OCI-LY1 (cell line): Measurements from ENCODE around the gene HSF5.

Source experiments
- H2AFZ ChIP-seq: fragments of 200-600 bp; sonication (generic), shearing (Covaris generic); 2 replicates; pipeline ENCODE4 v1.6.0; 2014; ENCODE audit warnings: antibody characterized with exemption, mild to moderate bottlenecking, low read length
- H3F3A ChIP-seq: fragments of 200-600 bp; sonication (generic), shearing (Covaris generic); 2 replicates; pipeline ENCODE4 v1.6.0; 2014; ENCODE audit warnings: mild to moderate bottlenecking, antibody characterized with exemption, low read length, moderate library complexity; ENCODE audit not compliant: insufficient read depth
- H3K27ac ChIP-seq: fragments of 200-600 bp; sonication (generic); 2 replicates; pipeline ENCODE4 v1.5.1; 2014; ENCODE audit warnings: low read length, mixed run types, mild to moderate bottlenecking, low read depth; ENCODE audit not compliant: poor library complexity, severe bottlenecking
- H3K27me3 ChIP-seq: fragments of 200-600 bp; sonication (generic); 2 replicates; pipeline ENCODE4 v1.6.0; 2014; ENCODE audit warnings: antibody characterized with exemption, mild to moderate bottlenecking, low read length, moderate library complexity; ENCODE audit not compliant: insufficient read depth
- H3K36me3 ChIP-seq: fragments of 200-600 bp; sonication (generic); 2 replicates; pipeline ENCODE4 v1.6.1; 2014; ENCODE audit warnings: mild to moderate bottlenecking, antibody characterized with exemption, low read length, moderate library complexity, mixed read lengths; ENCODE audit not compliant: insufficient read depth
- H3K4me1 ChIP-seq: fragments of 200-600 bp; sonication (generic); 2 replicates; pipeline ENCODE4 v1.5.1; 2014; ENCODE audit warnings: mild to moderate bottlenecking, low read length, moderate library complexity; ENCODE audit not compliant: insufficient read depth, severe bottlenecking
- H3K4me2 ChIP-seq: fragments of 200-600 bp; sonication (generic), shearing (Covaris generic); 2 replicates; pipeline ENCODE4 v1.6.1; 2014; ENCODE audit warnings: low read length
- H3K4me3 ChIP-seq: fragments of 200-600 bp; sonication (generic); 2 replicates; pipeline ENCODE4 v1.5.1; 2014; ENCODE audit warnings: low read length, low read depth, mild to moderate bottlenecking, mixed read lengths; ENCODE audit not compliant: poor library complexity, severe bottlenecking
- H3K79me2 ChIP-seq: fragments of 200-600 bp; shearing (Covaris generic); 2 replicates; pipeline ENCODE4 v1.6.1; 2016; ENCODE audit warnings: mixed run types, low read length, mixed read lengths; ENCODE audit not compliant: insufficient read depth
- H3K9ac ChIP-seq: fragments of 200-600 bp; sonication (generic), shearing (Covaris generic); 2 replicates; pipeline ENCODE4 v1.6.1; 2014; ENCODE audit warnings: mild to moderate bottlenecking, low read length, mixed read lengths
- H3K9me2 ChIP-seq: fragments of 200-600 bp; sonication (generic), shearing (Covaris generic); 2 replicates; pipeline ENCODE4 v1.6.1; 2014; ENCODE audit warnings: low read depth, mild to moderate bottlenecking, low read length, mixed read lengths
- H3K9me3 ChIP-seq: fragments of 200-600 bp; shearing (Covaris generic); 2 replicates; pipeline ENCODE4 v1.6.1; 2014; ENCODE audit warnings: low read length, mixed read lengths
- H4K20me1 ChIP-seq: fragments of 200-600 bp; sonication (generic), shearing (Covaris generic); 2 replicates; pipeline ENCODE4 v1.6.0; 2016; ENCODE audit warnings: mild to moderate bottlenecking, low read length; ENCODE audit not compliant: insufficient read depth
- EZH2 ChIP-seq: fragments of 200-600 bp; sonication (generic), shearing (Covaris generic); IDR thresholded peaks from 2 replicates; pipeline ENCODE4 v1.8.0; 2017; ENCODE audit warnings: borderline replicate concordance, mixed run types, mild to moderate bottlenecking, antibody characterized with exemption, low read length, moderate library complexity, mixed read lengths
- TF ChIP-seq, protein P1 (sequence below): fragments of 200-600 bp; sonication (generic), shearing (Covaris generic); IDR thresholded peaks from 2 replicates; pipeline ENCODE4 v1.5.1; 2017; ENCODE audit warnings: mild to moderate bottlenecking, antibody characterized with exemption, low read length, moderate library complexity, mixed read lengths

HSF5 gene

DNA sequence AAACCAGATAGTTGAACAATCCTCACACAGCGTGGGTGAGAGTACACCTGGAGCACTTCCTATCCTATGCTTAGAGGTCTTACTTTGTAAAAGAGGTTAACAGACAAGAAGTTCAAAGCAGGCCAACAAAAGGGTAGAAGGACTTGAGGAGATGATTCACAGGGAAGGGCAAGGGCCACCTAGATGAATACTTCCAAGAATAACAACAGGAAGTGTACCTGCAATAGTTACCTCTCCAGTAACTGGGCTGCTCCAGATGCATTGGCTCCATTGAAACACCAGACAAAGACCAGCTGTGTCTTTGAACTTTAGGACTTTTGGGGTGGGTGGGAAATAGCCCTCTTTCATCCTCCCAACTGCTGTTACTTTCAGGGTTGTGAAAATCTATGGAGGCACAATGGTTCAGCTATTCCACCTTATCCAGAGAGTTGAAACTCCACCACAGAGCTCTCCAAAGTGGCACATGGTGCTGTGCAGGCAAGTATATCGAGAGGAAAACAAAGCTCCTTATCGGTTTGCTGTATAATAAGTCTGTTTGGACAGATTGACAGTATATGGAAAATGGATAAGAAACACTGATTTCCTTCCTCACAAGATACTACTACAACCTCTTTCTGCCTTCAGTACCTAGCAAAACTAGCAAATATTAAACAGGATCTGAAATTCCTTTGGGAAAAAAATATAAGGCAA lies 93.5 kb downstream of the HSF5 start:
- Histone ChIP-seq H3K36me3 (no peaks in the 10 kb centered on the region), H3F3A (no peaks in the 10 kb centered on the region), H4K20me1 (no peaks in the 10 kb centered on the region), H3K9me3 (no peaks in the 10 kb centered on the region), H3K27me3 (no peaks in the 10 kb centered on the region; the same call in 1 of the 2 replicates), H3K4me3 (no peak overlapping the region), H2AFZ (no peak overlapping the region), H3K27ac (no peak overlapping the region), H3K4me1 (peaks cover 10% of the 10 kb centered on the region), H3K79me2 (no peaks in the 10 kb centered on the region), H3K9ac (no peak overlapping the region), H3K9me2 (no peaks in the 10 kb centered on the region), H3K4me2 (no peak overlapping the region)
- no peak for TF ChIP-seq EZH2
- TF ChIP-seq, protein P1, sequence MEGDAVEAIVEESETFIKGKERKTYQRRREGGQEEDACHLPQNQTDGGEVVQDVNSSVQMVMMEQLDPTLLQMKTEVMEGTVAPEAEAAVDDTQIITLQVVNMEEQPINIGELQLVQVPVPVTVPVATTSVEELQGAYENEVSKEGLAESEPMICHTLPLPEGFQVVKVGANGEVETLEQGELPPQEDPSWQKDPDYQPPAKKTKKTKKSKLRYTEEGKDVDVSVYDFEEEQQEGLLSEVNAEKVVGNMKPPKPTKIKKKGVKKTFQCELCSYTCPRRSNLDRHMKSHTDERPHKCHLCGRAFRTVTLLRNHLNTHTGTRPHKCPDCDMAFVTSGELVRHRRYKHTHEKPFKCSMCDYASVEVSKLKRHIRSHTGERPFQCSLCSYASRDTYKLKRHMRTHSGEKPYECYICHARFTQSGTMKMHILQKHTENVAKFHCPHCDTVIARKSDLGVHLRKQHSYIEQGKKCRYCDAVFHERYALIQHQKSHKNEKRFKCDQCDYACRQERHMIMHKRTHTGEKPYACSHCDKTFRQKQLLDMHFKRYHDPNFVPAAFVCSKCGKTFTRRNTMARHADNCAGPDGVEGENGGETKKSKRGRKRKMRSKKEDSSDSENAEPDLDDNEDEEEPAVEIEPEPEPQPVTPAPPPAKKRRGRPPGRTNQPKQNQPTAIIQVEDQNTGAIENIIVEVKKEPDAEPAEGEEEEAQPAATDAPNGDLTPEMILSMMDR, result no peak

DNA sequence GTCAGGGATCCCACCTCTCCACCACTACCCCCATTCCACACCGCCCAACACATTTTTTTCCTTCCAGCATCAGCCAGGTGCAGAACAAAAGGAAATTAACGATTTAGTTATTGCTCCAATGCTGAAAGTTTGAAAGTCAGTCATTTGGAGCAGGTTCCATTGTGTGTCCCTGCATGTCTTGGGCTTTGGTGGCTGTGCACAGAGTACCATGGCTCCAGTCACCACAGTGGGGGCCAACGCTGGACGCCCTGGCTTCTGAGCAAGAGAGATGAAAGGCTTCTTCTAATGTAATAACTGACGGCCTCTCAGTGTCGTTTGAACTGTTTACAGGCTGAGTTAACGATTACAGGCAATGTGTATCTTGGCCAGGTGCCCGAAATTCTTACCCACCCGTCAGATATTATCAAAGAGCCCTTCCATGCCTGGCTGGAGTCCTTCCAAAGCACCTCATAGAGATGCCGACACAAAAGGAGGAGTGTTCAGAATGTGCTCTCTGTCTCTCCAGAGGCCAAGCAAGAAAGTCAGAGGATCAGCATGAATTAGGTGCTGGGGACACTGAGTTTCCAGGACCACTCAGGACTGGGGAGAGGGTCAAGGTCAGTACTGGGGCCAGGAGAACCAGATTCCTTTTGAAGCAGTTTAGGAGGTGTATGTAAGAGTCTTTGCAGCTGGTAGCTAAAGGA lies 96.8 kb downstream of the HSF5 start:
- Histone ChIP-seq H3K9me2 (no peaks in the 10 kb centered on the region), H3F3A (no peaks in the 10 kb centered on the region), H3K4me3 (no peak overlapping the region), H3K4me2 (no peak overlapping the region), H3K27ac (no peak overlapping the region), H3K79me2 (no peaks in the 10 kb centered on the region), H4K20me1 (no peaks in the 10 kb centered on the region), H3K9me3 (no peaks in the 10 kb centered on the region), H3K27me3 (no peaks in the 10 kb centered on the region; the same call in 1 of the 2 replicates), H3K4me1 (peaks cover 10% of the 10 kb centered on the region), H2AFZ (no peak overlapping the region), H3K9ac (no peak overlapping the region), H3K36me3 (no peaks in the 10 kb centered on the region)
- TF ChIP-seq, protein P1, result no peak
- no peak for TF ChIP-seq EZH2

DNA sequence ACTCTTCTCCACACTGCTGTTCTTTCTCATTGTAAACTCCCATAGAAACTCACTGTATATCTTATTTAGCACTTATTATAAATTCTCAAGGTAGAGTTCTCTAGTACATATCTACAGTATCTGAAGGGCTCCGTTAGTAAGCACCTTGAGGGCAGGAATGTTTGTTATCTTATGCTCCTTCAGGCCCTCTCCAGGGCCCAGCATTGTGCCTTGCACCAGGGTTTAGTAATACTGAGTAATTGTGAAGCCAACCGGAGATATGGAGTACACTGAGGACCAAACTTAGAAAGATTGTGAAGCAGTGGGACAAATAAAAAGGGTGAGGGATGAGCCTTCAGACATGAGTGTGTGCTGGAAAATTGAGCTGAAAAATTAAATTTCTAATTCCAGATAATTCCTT lies 97.3 kb downstream of the HSF5 start:
- Histone ChIP-seq H3K9me2 (no peaks in the 10 kb centered on the region), H3K4me1 (peaks cover 10% of the 10 kb centered on the region), H4K20me1 (no peaks in the 10 kb centered on the region), H3K27ac (no peak overlapping the region), H3K79me2 (no peaks in the 10 kb centered on the region), H3K4me3 (no peak overlapping the region), H3K9me3 (no peaks in the 10 kb centered on the region), H3K4me2 (no peak overlapping the region), H3F3A (no peaks in the 10 kb centered on the region), H3K9ac (no peak overlapping the region), H2AFZ (no peak overlapping the region), H3K27me3 (no peaks in the 10 kb centered on the region; the same call in 1 of the 2 replicates), H3K36me3 (no peaks in the 10 kb centered on the region)
- no peak for TF ChIP-seq EZH2
- TF ChIP-seq, protein P1, result no peak
